Muscle of leg (tissue), 11 donors: ENCODE data around the gene DIS3L2. TPM values are rescaled to one million over a fixed set of nuclear protein-coding genes. Genes with fewer than 3 reads are reported as not detected.
"Not testable (repeated sequence)": the region's sequence is repeated elsewhere in the genome, so short reads cannot be mapped to it uniquely, and the experiment has no call there.

Source experiments
- DNase-seq: peaks from one replicate; pipeline ENCODE4 v3.0.0; 2013
- H3K27ac ChIP-seq: one replicate; pipeline ENCODE4 v1.5.1; 2013; ENCODE audit warnings: mild to moderate bottlenecking, low read length, control low read depth
- H3K27me3 ChIP-seq: one replicate; pipeline ENCODE4 v1.6.1; 2013; ENCODE audit warnings: low read length; ENCODE audit not compliant: control insufficient read depth, insufficient read depth
- H3K36me3 ChIP-seq: one replicate; pipeline ENCODE4 v1.6.1; 2013; ENCODE audit warnings: low read length; ENCODE audit not compliant: control insufficient read depth, insufficient read depth
- H3K4me1 ChIP-seq: one replicate; pipeline ENCODE4 v1.6.1; 2013; ENCODE audit warnings: low read length; ENCODE audit not compliant: control insufficient read depth, insufficient read depth
- H3K4me3 ChIP-seq: one replicate; pipeline ENCODE4 v1.5.1; 2013; ENCODE audit warnings: low read length, control low read depth
- H3K9me3 ChIP-seq: replicated peaks from 2 replicates; pipeline ENCODE4 v1.6.1; 2013; ENCODE audit warnings: low read depth, low read length; ENCODE audit not compliant: control insufficient read depth
- WGBS: methylation state at CpG from one replicate; pipeline ENCODE4 v1.1.5; 2013; ENCODE audit warnings: missing lambda C conversion rate; ENCODE audit not compliant: insufficient coverage; 5-methylcytosine and 5-hydroxymethylcytosine counted together
- polyA plus RNA-seq, 8 donors: library from polyadenylated mRNA; unstranded; fragments of 120-200 nt; gene quantifications; one replicate each; pipeline versions ENCODE4 v1.2.1 to v1.2.3, GENCODE V29; 2013; ENCODE audit warnings: inconsistent platforms in 1 of 8, low replicate concordance in 1 of 8; ENCODE audit not compliant: insufficient read length in 8 of 8, insufficient read depth in 1 of 8
- total RNA-seq: library from RNA; stranded (reverse); fragments of 120-200 nt; gene quantifications from one replicate; pipeline ENCODE4 v1.2.4, GENCODE V29; 2013

DIS3L2 gene
- total and polyA plus RNA-seq, 9 donors, result 19.3 to 29.8 (median 24.3) TPM

- DNase-seq, result no peak
Observed at GRCh38 chr2:232333361-232334135, 372.0 kb downstream of the DIS3L2 start.

DNA sequence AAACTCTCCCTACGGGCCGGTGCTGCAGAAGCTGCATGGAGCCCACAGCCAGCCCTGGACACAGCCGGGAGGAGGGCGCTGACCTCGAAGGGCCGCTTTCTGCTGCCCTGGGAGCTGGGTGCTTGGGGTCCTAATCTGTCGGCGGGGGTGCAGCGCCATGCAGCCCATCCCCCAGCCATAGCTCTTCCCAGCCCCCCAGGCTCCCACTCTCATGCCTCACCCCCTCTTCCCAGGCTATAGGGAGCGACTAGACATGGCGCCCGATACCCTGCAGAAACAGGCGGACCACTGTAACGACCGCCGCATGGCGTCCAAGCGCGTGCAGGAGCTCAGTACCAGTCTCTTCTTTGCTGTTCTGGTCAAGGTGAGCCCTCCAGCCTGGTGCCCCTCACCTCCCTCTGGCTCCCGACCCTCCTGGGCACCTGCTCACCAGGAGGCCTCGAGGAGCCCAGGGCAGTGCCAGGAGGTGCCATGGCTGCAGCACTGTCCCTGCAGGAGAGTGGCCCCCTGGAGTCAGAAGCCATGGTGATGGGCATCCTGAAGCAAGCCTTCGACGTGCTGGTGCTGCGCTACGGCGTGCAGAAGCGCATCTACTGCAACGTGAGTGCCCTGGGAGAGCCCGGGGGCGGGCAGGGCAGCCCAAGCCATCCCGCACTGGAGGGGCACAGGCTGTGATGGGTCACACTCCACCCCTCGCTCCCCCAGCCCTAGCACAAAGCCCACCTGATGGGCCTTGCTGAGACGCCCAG, 372.8 kb downstream of the DIS3L2 start:
- WGBS, result 93% methylated on average over 17 of the region's 33 CpGs
- H3K27me3 ChIP-seq, DNase-seq, H3K27ac ChIP-seq, H3K9me3 ChIP-seq, H3K4me3 ChIP-seq: not testable (repeated sequence)
- peaks cover 13% of the 10 kb centered on the region for H3K4me1 ChIP-seq
- H3K36me3 ChIP-seq, result peaks cover 13% of the 10 kb centered on the region

More at GRCh38 chr2:232333361-232334135, 372.0 kb downstream of the DIS3L2 start:
- 94% methylated on average over 26 of the region's 28 CpGs for WGBS
- Histone ChIP-seq H3K9me3 (no peaks in the 10 kb centered on the region), H3K27ac (no peak overlapping the region), H3K27me3 (no peaks in the 10 kb centered on the region), H3K4me1 (peaks cover 13% of the 10 kb centered on the region), H3K4me3 (no peak overlapping the region), H3K36me3 (peaks cover 13% of the 10 kb centered on the region)

GRCh38 chr2:232334885-232335205, 373.3 kb downstream of the DIS3L2 start:
- H3K9me3 ChIP-seq, H3K27ac ChIP-seq, H3K27me3 ChIP-seq, H3K4me3 ChIP-seq, DNase-seq: not testable (repeated sequence)
- Histone ChIP-seq H3K36me3 (peaks cover 13% of the 10 kb centered on the region), H3K4me1 (peaks cover 14% of the 10 kb centered on the region)
- WGBS, result no CpG with 5 or more reads among the region's 6 CpGs

DNA sequence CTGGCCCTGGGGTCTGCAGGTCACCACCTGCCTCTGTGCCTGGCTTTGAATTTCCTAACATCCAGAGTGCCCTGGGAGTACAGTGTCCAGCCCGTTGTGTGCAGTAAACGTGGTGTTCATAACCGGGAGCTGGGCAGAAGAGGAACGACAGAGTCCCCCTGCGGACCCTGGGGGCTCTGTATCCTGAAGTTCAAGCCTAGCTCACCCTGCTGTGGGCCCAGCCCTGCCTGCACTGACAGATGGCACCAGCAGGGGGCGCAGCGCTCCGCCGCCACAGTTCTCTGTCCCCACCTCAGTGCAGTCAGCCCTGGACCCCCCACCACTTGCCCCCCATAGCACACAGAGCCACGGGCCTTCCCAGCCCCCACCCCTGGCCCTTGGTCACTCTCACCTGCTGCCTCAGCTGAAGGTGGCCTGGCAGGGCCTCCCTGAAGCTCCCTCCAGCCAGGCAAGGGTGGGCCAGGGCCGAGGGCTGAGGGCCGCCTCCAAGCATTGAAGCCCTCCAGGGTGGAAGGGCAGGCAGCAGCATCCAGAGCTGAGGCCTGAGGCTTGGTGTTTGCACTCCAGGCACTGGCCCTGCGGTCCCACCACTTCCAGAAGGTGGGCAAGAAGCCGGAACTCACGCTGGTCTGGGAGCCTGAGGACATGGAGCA, 373.8 kb downstream of the DIS3L2 start:
- DNase-seq, H3K27me3 ChIP-seq, H3K4me1 ChIP-seq, H3K9me3 ChIP-seq, H3K4me3 ChIP-seq, H3K27ac ChIP-seq: not testable (repeated sequence)
- WGBS, result 75% methylated on average over 6 of the region's 15 CpGs
- peaks cover 13% of the 10 kb centered on the region for H3K36me3 ChIP-seq

GRCh38 chr2:232335859-232336215, 374.3 kb downstream of the DIS3L2 start:
- DNase-seq, result no peak
- Histone ChIP-seq H3K4me3 (no peak overlapping the region), H3K27ac (no peak overlapping the region), H3K9me3 (no peaks in the 10 kb centered on the region), H3K36me3 (peaks cover 15% of the 10 kb centered on the region), H3K4me1 (peaks cover 5% of the 10 kb centered on the region), H3K27me3 (no peaks in the 10 kb centered on the region)
- 74% methylated on average over 2 of the region's 4 CpGs for WGBS

DNA sequence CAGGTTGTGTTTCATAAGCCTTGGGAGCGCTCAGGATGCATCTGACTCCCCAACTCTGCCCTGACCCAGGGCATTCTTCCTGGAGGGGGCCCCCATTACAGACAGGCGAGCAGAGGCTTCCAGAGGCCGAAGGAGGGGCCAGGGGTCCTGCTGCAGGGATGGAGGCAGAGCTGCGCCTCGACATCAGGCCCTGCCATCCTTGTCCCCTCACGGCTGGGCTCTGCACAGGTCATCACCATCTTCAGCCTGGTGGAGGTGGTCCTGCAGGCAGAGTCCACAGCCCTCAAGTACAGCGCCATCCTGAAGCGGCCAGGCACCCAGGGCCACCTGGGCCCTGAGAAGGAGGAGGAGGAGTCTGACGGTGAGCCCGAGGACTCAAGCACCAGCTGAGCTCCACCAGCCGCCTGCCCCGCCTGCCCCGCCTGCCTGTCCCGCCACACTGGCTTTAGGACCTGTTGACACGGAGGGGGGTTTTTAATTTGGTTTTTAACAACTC, 374.8 kb downstream of the DIS3L2 start:
- Histone ChIP-seq H3K4me3 (no peak overlapping the region), H3K27me3 (no peaks in the 10 kb centered on the region), H3K4me1 (peaks cover 3% of the 10 kb centered on the region), H3K36me3 (peaks cover 19% of the 10 kb centered on the region), H3K27ac (no peak overlapping the region), H3K9me3 (no peaks in the 10 kb centered on the region)
- WGBS, result 87% methylated on average over 10 of the region's 15 CpGs
- DNase-seq, result no peak

DNA sequence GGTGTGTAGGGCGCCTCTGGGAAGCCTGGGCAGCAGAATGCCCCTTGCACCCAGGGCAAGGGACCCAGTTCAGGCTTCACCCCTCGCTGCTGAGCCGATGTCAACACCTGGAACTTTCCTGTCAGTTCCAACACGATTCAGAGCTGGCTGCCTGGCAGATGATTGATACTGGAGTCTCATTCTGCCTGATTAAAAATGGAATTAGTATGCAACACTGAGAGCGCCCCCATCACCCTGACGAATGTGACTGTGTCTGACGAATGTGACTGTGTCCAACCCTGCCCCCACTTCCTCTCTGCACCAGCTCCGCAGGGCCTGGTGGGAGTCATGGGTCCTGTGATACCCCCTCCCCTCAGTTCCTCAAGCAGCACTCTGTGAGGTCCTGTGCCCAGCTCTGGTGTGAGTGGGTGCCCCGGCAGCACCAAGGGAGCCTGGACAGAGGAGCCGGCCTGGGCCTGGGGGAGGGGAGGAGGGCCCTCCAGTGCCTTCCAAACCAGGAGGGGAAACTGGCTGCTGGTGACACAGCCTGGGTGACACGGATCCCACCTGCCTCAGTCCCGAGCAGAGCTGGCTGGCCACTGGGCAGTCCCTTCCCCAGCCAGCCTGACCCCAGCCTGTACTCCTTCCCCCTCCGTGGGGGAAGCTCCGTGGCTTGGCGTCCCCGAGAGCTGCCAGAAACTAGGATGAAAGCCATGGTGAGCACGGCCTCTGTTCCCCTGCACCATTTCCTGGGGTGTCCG, 375.6 kb downstream of the DIS3L2 start:
- no peak overlapping the region for H3K4me3 ChIP-seq
- no peaks in the 10 kb centered on the region for H3K27me3 ChIP-seq
- WGBS, result 83% methylated on average over 3 of the region's 18 CpGs
- DNase-seq, result no peak
- H3K4me1 ChIP-seq, result peaks cover 3% of the 10 kb centered on the region
- no peaks in the 10 kb centered on the region for H3K9me3 ChIP-seq
- no peak overlapping the region for H3K27ac ChIP-seq
- peaks cover 24% of the 10 kb centered on the region for H3K36me3 ChIP-seq

DNA sequence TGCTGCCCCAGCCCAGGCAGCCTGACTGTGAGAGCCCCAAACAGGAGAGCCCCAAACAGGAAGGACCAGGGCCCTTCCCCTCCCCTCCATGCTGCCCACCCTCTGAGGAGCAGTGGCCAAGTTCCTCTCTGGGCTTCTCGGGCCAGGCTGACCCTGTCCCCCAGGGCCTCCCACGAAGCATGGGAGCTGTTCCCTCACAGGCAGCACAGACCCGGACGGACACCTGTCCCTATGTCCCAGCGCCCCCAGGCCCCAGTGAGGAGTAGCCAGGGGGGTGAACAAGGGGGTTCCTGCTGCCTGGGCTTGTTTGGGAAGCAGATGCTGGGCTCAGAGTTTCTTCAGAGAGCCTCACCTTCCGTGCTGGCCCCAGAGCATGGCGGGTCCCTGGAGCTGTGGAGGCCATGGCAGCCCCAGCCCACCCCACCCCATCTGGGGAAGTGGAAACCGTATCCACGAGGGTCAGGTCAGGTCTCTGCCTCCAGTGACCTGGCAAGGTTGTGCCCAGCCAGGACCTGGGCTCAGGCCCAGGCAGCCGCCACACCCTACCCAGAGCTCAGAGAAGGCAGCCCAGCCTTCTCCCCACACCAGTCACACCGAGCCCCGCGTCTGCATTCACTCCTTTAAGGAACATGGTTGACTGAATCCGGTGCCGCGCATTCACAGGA, 376.7 kb downstream of the DIS3L2 start:
- DNase-seq, result not testable (repeated sequence)

DNA sequence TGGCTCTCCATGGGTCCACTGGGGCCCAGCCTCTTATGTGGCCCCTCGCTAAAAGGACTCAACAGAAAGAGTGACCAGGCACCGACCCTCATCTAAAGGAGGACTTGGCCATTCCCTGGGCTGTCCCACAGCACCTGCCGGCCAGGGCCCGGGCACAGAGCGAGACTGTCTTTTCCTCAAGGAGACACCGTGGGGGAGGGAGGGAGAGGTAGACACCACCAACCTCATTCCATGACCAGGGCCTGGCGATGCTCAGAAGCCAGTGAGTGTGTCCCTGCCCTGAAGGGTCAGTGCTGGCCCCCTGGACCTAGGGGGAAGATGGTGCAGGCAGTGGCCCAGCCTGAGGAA, 377.2 kb downstream of the DIS3L2 start:
- Histone ChIP-seq H3K4me1 (peaks cover 3% of the 10 kb centered on the region), H3K9me3 (no peaks in the 10 kb centered on the region), H3K4me3 (no peak overlapping the region), H3K27ac (no peak overlapping the region), H3K27me3 (peaks cover 3% of the 10 kb centered on the region), H3K36me3 (peaks cover 24% of the 10 kb centered on the region)
- WGBS, result 93% methylated on average over 2 of the region's 7 CpGs
- DNase-seq, result no peak

More for the DNA sequence above, 376.7 kb downstream of the DIS3L2 start:
- H3K27me3 ChIP-seq, H3K27ac ChIP-seq, H3K4me1 ChIP-seq, H3K9me3 ChIP-seq, H3K4me3 ChIP-seq: not testable (repeated sequence)
- 100% methylated on average over 3 of the region's 16 CpGs for WGBS
- H3K36me3 ChIP-seq, result peaks cover 24% of the 10 kb centered on the region
